KG1 (cell line): ENCODE data around the gene CCDC24.

Experiments
- DNase-seq: peaks from one replicate; lab custom pipeline; 2025; lab: John Stamatoyannopoulos, UW

Gene CCDC24

DNA sequence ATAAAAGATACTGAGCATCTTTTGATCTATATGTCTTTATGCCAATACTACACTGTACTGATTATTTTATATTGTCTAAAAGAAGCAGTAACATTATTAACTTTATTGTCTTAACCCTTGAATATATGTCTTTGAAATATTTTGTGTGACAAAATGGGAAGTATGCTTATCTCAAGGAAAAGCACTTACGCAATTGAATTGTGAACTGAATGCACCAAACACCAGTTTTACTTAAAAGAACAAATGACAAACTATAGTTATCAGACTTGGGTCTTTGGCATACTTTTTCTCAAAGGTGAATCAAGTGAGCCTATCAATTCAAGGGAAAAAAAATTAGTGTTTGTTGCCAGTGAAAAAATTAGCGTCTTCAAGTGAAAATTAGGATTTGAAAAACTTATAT lies 49.0 kb downstream of the CCDC24 start:
- no peak for DNase-seq

DNA sequence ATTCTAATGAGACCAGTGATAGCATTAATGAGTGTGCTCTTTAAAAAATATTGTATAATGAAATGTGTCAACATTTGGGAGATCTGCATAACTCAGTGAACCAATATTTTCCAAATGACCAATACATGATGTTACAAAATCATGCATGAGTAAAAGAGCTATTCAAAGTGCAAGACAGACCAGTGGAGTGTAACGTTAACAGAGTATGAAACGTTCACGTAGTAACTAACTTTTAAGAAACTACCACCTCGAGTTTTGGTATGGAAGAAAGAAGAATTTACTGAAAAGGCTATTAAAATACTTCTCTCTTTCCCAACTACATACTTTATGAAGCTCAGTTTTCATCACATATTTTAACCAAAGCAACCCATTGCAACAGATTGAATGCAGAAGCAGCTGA lies 49.4 kb downstream of the CCDC24 start:
- no peak for DNase-seq

DNA sequence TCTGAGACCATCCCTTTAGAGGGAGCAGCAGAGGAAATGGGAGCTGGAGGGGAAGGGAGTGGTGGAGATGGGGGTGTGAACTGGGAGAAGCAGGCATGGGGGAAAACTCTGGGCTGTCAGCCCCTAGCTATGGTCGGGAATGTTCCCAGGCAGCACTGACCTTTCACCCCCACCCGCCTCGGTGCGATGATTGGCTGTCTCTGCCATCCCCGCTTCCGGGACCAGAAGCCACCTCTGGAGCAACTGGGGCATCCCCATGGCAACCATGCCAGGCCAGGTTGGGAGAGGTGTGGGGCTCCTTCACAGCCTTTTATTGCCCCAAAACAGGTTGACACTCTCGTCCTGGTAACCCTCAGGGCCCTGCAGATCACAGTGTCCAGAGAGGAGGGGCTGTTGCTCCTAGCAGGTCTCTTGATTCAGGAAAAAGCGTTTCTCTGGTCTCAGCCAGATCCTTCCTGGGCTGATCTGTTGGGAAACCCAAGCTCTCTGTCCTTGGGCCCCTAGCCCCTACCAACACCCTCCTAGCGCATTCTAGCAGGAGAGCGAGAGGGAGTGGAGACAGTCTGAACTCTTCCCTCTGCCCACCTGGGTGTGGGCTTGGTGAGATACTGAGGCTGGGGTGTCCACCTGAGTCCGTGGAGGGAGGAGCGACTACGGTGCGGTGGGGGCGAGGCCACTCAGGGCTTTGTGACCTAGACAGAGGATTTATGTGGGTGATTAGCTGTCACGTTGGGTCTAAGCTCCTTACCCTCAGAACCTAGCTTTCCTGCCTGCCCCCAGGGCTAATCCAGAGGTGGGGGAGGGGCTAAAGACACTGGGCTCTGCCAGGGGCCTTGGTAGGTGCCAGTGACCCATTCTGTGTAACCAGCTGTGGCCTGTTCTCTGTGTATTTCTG lies 52.0 kb downstream of the CCDC24 start:
- DNase-seq = no peak

- DNase-seq = no peak
Measured at GRCh38 chr1:44044071-44044801, 52.8 kb downstream of the CCDC24 start.

DNA sequence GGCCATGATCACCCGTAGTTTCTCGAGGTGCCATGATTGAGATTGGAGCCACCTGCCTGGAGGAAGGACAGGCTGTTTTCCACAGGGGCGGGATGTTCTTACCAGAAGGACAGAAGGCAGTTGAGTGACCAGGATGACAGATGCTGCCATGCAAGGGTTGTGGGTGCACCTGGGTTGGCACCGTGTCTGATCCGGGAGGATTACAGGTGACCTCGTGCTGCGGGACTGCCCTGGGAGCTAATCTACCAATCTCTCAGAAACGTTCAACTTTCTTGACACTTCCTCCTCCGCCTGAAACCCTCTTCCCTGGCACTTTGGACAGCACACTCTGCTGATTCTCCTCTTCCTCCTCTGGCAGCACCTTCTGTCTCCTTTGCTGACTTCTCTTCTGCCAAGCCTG lies 53.7 kb downstream of the CCDC24 start:
- no peak for DNase-seq
